SK-N-SH (cell line): ENCODE measurements around the gene MVD. TPM values are rescaled to one million over a fixed set of nuclear protein-coding genes. Genes with fewer than 3 reads are reported as not detected.

Experiments used
- CTCF ChIA-PET: fragments of 300-600, 350-600 bp; formaldehyde crosslinking; extraction: SDS; loops from one replicate; lab custom pipeline; 2021; lab: Yijun Ruan, JAX
- POLR2A ChIA-PET: fragments of 350-600 bp; sonication (Branson Sonifier 250); formaldehyde crosslinking; extraction: SDS; loops from one replicate; lab custom pipeline; 2020; ENCODE audit warnings: antibody characterized with exemption, inconsistent platforms; lab: Yijun Ruan, JAX
- DNase-seq: peaks from one replicate; pipeline ENCODE4 v3.0.0; 2012
- H2AFZ ChIP-seq: fragments of 200-600 bp; sonication (generic); 2 replicates; pipeline ENCODE4 v1.8.1; 2016; ENCODE audit warnings: antibody characterized with exemption, mild to moderate bottlenecking, low read depth
- H3F3A ChIP-seq: fragments of 200-600 bp; sonication (generic); replicated peaks from 2 replicates; pipeline ENCODE3; 2016; ENCODE audit warnings: antibody characterized with exemption, mild to moderate bottlenecking; ENCODE audit not compliant: insufficient read depth
- H3K27ac ChIP-seq, 2 experiments: fragments of 200-500 bp in 1 of 2; fragments of 200-600 bp in 1 of 2; sonication (Bioruptor generic) in 1 of 2; sonication (generic), shearing (Covaris generic) in 1 of 2; 2 replicates each; pipeline versions ENCODE4 v1.5.1 to v1.6.1; 2014 to 2016; ENCODE audit warnings: low read depth in 2 of 2, inconsistent platforms in 1 of 2, low read length in 1 of 2, mild to moderate bottlenecking in 1 of 2, mixed read lengths in 1 of 2
- H3K27me3 ChIP-seq: fragments of 200-600 bp; sonication (generic), shearing (Covaris generic); 2 replicates; pipeline ENCODE4 v1.6.1; 2016; ENCODE audit warnings: mixed run types; ENCODE audit not compliant: insufficient read depth
- H3K36me3 ChIP-seq, 2 experiments: fragments of 200-500 bp in 1 of 2; fragments of 200-600 bp in 1 of 2; sonication (Bioruptor generic) in 1 of 2; sonication (generic) in 1 of 2; replicated peaks in 1 of 2; 2 replicates each; pipeline versions ENCODE3 to v1.5.1; 2014 to 2016; ENCODE audit warnings: low read length in 1 of 2, mild to moderate bottlenecking in 1 of 2; ENCODE audit not compliant: insufficient read depth in 2 of 2, control insufficient read depth in 1 of 2
- H3K4me1 ChIP-seq, 2 experiments: fragments of 200-500 bp in 1 of 2; fragments of 200-600 bp in 1 of 2; sonication (Bioruptor generic) in 1 of 2; sonication (generic), shearing (Covaris generic) in 1 of 2; 2 replicates each; pipeline versions ENCODE4 v1.5.1 to v1.6.1; 2014 to 2016; ENCODE audit warnings: low read depth in 1 of 2, low read length in 1 of 2, mixed run types in 1 of 2; ENCODE audit not compliant: insufficient read depth in 2 of 2, control insufficient read depth in 1 of 2
- H3K4me2 ChIP-seq: fragments of 200-600 bp; sonication (generic), shearing (Covaris generic); 2 replicates; pipeline ENCODE4 v1.6.1; 2017; ENCODE audit warnings: mixed run types
- H3K4me3 ChIP-seq, 2 experiments: fragments of 200-500 bp in 1 of 2; fragments of 200-600 bp in 1 of 2; sonication (Bioruptor generic) in 1 of 2; sonication (generic), shearing (Covaris generic) in 1 of 2; 2 replicates each; pipeline versions ENCODE4 v1.5.1 to v1.8.1; 2014 to 2016; ENCODE audit warnings: low read depth in 2 of 2, inconsistent platforms in 1 of 2, low read length in 1 of 2, mild to moderate bottlenecking in 1 of 2, mixed read lengths in 1 of 2, moderate library complexity in 1 of 2
- H3K79me2 ChIP-seq: fragments of 200-600 bp; sonication (generic); 2 replicates; pipeline ENCODE4 v1.8.1; 2017; ENCODE audit warnings: mild to moderate bottlenecking; ENCODE audit not compliant: insufficient read depth
- H3K9ac ChIP-seq: fragments of 200-600 bp; sonication (generic); 2 replicates; pipeline ENCODE4 v1.6.1; 2017; ENCODE audit warnings: mixed run types
- H3K9me2 ChIP-seq: fragments of 200-600 bp; sonication (generic); 2 replicates; pipeline ENCODE4 v1.6.1; 2017; ENCODE audit warnings: mixed run types
- H3K9me3 ChIP-seq: fragments of 200-600 bp; sonication (generic); 2 replicates; pipeline ENCODE4 v1.6.1; 2017; ENCODE audit warnings: mixed run types, mild to moderate bottlenecking, moderate library complexity
- H4K20me1 ChIP-seq: fragments of 200-600 bp; sonication (generic); 2 replicates; pipeline ENCODE4 v1.6.1; 2017; ENCODE audit warnings: mild to moderate bottlenecking, mixed run types; ENCODE audit not compliant: insufficient read depth
- CTCF ChIP-seq: fragments of 200-600 bp; sonication (generic); IDR thresholded peaks from 2 replicates; pipeline ENCODE4 v1.6.1; 2017; ENCODE audit warnings: antibody characterized with exemption, mild to moderate bottlenecking, moderate library complexity
- EP300 ChIP-seq, 2 experiments: IDR thresholded peaks; 2 replicates each; pipeline versions ENCODE4 v1.4.0 to v1.6.1; 2012; ENCODE audit warnings: borderline replicate concordance in 1 of 2, low read depth in 1 of 2, low read length in 1 of 2
- FOXJ3 ChIP-seq: sonication (generic); formaldehyde crosslinking; IDR thresholded peaks from 2 replicates; pipeline ENCODE4 v1.5.1; 2020; ENCODE audit warnings: mild to moderate bottlenecking, missing genetic modification reagents
- GABPA ChIP-seq: IDR thresholded peaks from 2 replicates; pipeline ENCODE4 v1.4.0; 2012; ENCODE audit warnings: low read depth, mild to moderate bottlenecking
- IRF3 ChIP-seq: fragments of 150-350 bp; IDR thresholded peaks from 2 replicates; pipeline ENCODE4 v1.6.1; 2016; ENCODE audit warnings: mild to moderate bottlenecking, low read depth, low read length
- MAX ChIP-seq: IDR thresholded peaks from 2 replicates; pipeline ENCODE4 v1.4.0; 2012; ENCODE audit warnings: low read depth
- MEF2A ChIP-seq: IDR thresholded peaks from 2 replicates; pipeline ENCODE4 v1.4.0; 2012; ENCODE audit warnings: low read depth, borderline replicate concordance
- MXI1 ChIP-seq: IDR thresholded peaks from 2 replicates; pipeline ENCODE4 v1.6.1; 2012; ENCODE audit warnings: mild to moderate bottlenecking, low read depth, low read length, improper control_type of control experiment
- NFIC ChIP-seq: IDR thresholded peaks from 2 replicates; pipeline ENCODE4 v1.4.0; 2012; ENCODE audit warnings: borderline replicate concordance
- PBX3 ChIP-seq: IDR thresholded peaks from 2 replicates; pipeline ENCODE4; 2012
- POLR2AphosphoS5 ChIP-seq: IDR thresholded peaks from 2 replicates; pipeline ENCODE4 v1.6.1; 2012; ENCODE audit warnings: low read depth, low read length
- RCOR1 ChIP-seq: fragments of 150-350 bp; IDR thresholded peaks from 2 replicates; pipeline ENCODE4 v1.6.1; 2017; ENCODE audit warnings: antibody characterized with exemption, low read length
- REST ChIP-seq: IDR thresholded peaks from 2 replicates; pipeline ENCODE4 v1.6.1; 2012; ENCODE audit warnings: mild to moderate bottlenecking, low read depth, low read length, moderate library complexity
- RFX5 ChIP-seq: IDR thresholded peaks from 2 replicates; pipeline ENCODE4 v1.6.1; 2012; ENCODE audit warnings: mild to moderate bottlenecking, improper control_type of control experiment, low read length
- SMC3 ChIP-seq: IDR thresholded peaks from 2 replicates; pipeline ENCODE4 v1.6.1; 2012; ENCODE audit warnings: low read depth, low read length, improper control_type of control experiment
- USF1 ChIP-seq: IDR thresholded peaks from 2 replicates; pipeline ENCODE4 v1.4.0; 2012; ENCODE audit warnings: low read depth, borderline replicate concordance
- USF2 ChIP-seq: fragments of 150-350 bp; IDR thresholded peaks from 2 replicates; pipeline ENCODE4 v1.6.1; 2017; ENCODE audit warnings: antibody characterized with exemption, low read length, low read depth, borderline replicate concordance
- YY1 ChIP-seq: IDR thresholded peaks from 2 replicates; pipeline ENCODE4 v1.4.0; 2012; ENCODE audit warnings: low read depth, mild to moderate bottlenecking
- ZBTB33 ChIP-seq: IDR thresholded peaks from 2 replicates; pipeline ENCODE4 v1.4.0; 2012; ENCODE audit warnings: low read depth, borderline replicate concordance
- WGBS: methylation state at CpG from one replicate; pipeline ENCODE4 v1.1.6; 2017; ENCODE audit warnings: low lambda C conversion rate; 5-methylcytosine and 5-hydroxymethylcytosine counted together
- polyA plus RNA-seq, 3 experiments: library from polyadenylated mRNA; depleted of rRNA; stranded (reverse); fragments of >200 nt; gene quantifications; 2 replicates each; pipeline ENCODE4 v1.2.3, GENCODE V29; 2012

MVD gene
- polyA plus RNA-seq, 1 of the 3 experiments (the other 2 are of a cell fraction): 15.7 TPM

- Histone ChIP-seq H3F3A (peaks cover 3% of the 10 kb centered on the region), H3K4me1 (peaks cover 0 to 6% of the 10 kb centered on the region in 2 experiments; a peak in 1 of 4 replicates), H3K4me2 (no peak overlapping the region), H3K27me3 (peaks cover 15% of the 10 kb centered on the region; the same call in 1 of the 2 replicates), H4K20me1 (no peaks in the 10 kb centered on the region), H3K9ac (no peak overlapping the region), H3K9me2 (no peaks in the 10 kb centered on the region), H3K79me2 (no peaks in the 10 kb centered on the region), H3K9me3 (no peaks in the 10 kb centered on the region), H2AFZ (no peak overlapping the region), H3K27ac (no peak overlapping the region), H3K4me3 (no peak overlapping the region), H3K36me3 (peaks cover 4 to 30% of the 10 kb centered on the region in 2 experiments)
- TF ChIP-seq USF1: no peak
- TF ChIP-seq EP300 (IDR thresholded peaks at IDR 0.05; ENCODE audit: borderline replicate concordance in 1 of 2, low read depth in 1 of 2, low read length in 1 of 2): no peak
- TF ChIP-seq CTCF: no peak
- no peak for TF ChIP-seq USF2
- no peak for TF ChIP-seq RFX5
- TF ChIP-seq MXI1: no peak
- no peak for TF ChIP-seq RCOR1
- no peak for TF ChIP-seq YY1
- TF ChIP-seq IRF3: no peak
- no peak for TF ChIP-seq POLR2AphosphoS5
- no peak for TF ChIP-seq PBX3
- TF ChIP-seq NFIC: no peak
- no peak for TF ChIP-seq FOXJ3 (CRISPR knock-in tag)
- no peak for TF ChIP-seq MEF2A
- TF ChIP-seq MAX: no peak
- TF ChIP-seq SMC3: no peak
- TF ChIP-seq ZBTB33: no peak
- no peak for TF ChIP-seq GABPA
- no peak for TF ChIP-seq REST
- DNase-seq: no peak
- WGBS: 78% methylated on average over 22 of the region's 28 CpGs
- CTCF ChIA-PET: no interaction called here
- POLR2A ChIA-PET: no interaction called here
Measured at GRCh38 chr16:88634994-88635670, 27.8 kb downstream of the MVD start.
